Keratinocyte (primary cell): ENCODE data around the gene CDH8.

ENCODE experiments used
- CTCF ChIP-seq, 3 experiments: IDR thresholded peaks in 1 of 3; conservative IDR thresholded peaks in 1 of 3; optimal IDR thresholded peaks in 1 of 3; 2 replicates in 2 of 3; 3 replicates in 1 of 3; pipeline versions ENCODE3 to v1.5.1; 2011; ENCODE audit warnings: low read length in 3 of 3, mild to moderate bottlenecking in 3 of 3, moderate library complexity in 2 of 3, control low read depth in 1 of 3, inconsistent platforms in 1 of 3; ENCODE audit not compliant: insufficient read depth in 2 of 3; ENCODE audit errors: extremely low read depth in 1 of 3
- EZH2 ChIP-seq: IDR thresholded peaks from one replicate; pipeline ENCODE4 v1.6.1; 2012; ENCODE audit warnings: inconsistent platforms, mild to moderate bottlenecking, low read length, moderate library complexity

GRCh38 chr16:61671161-61671560 lies 365.1 kb downstream of the CDH8 start:
- TF ChIP-seq CTCF (optimal IDR thresholded peaks at IDR 0.05 in 1 of 3, IDR thresholded peaks at IDR 0.05 in 1 of 3, conservative IDR thresholded peaks at IDR 0.05 in 1 of 3; ENCODE audit: extremely low read depth in 1 of 3, insufficient read depth in 2 of 3, low read length in 3 of 3) (no peak), EZH2 (no peak)
